Astrocyte (in vitro differentiated cells and primary cell): ENCODE data around the gene GPHN.

Experiments
- EZH2 ChIP-seq: IDR thresholded peaks from 2 replicates; pipeline ENCODE4 v1.6.1; 2012; ENCODE audit warnings: mild to moderate bottlenecking, low read length, inconsistent platforms; ENCODE audit not compliant: insufficient read depth
- TF ChIP-seq, protein P1 (sequence below): IDR thresholded peaks from 2 replicates; pipeline ENCODE4 v1.5.1; 2011; ENCODE audit warnings: low read depth, mild to moderate bottlenecking, inconsistent platforms, low read length, moderate library complexity; ENCODE audit not compliant: insufficient read depth

DNA sequence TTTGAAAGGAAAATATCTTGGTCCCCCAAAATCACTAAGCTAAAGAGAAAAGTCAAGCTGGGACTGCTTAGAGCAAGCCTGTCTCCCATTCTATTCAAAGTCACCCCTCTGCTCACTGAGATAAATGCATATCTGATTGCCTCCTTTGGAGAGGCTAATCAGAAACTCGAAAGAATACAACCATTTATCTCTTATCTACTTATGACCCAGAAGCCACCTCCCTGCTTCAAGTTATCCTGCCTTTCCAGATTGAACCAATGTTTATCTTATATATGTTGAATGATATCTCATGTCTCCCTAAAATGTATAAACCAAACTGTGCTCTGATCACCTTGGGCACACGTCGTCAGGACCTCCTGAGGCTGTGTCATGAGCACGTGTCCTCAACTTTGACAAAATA is 36.4 kb upstream of the GPHN start:
- TF ChIP-seq, protein P1, sequence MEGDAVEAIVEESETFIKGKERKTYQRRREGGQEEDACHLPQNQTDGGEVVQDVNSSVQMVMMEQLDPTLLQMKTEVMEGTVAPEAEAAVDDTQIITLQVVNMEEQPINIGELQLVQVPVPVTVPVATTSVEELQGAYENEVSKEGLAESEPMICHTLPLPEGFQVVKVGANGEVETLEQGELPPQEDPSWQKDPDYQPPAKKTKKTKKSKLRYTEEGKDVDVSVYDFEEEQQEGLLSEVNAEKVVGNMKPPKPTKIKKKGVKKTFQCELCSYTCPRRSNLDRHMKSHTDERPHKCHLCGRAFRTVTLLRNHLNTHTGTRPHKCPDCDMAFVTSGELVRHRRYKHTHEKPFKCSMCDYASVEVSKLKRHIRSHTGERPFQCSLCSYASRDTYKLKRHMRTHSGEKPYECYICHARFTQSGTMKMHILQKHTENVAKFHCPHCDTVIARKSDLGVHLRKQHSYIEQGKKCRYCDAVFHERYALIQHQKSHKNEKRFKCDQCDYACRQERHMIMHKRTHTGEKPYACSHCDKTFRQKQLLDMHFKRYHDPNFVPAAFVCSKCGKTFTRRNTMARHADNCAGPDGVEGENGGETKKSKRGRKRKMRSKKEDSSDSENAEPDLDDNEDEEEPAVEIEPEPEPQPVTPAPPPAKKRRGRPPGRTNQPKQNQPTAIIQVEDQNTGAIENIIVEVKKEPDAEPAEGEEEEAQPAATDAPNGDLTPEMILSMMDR: no peak
- no peak for TF ChIP-seq EZH2
